VCaP (cell line): ENCODE measurements around the gene MYRFL.

Experiments used
- H3K27ac ChIP-seq: fragments of 450-650 bp; 2 replicates; pipeline ENCODE4 v1.5.1; 2017
- TF ChIP-seq, protein P1 (sequence below): fragments of 450-650 bp; conservative IDR thresholded peaks from 2 replicates; pipeline ENCODE4 v1.5.1; 2017; ENCODE audit warnings: mild to moderate bottlenecking, moderate library complexity

The MYRFL gene

DNA sequence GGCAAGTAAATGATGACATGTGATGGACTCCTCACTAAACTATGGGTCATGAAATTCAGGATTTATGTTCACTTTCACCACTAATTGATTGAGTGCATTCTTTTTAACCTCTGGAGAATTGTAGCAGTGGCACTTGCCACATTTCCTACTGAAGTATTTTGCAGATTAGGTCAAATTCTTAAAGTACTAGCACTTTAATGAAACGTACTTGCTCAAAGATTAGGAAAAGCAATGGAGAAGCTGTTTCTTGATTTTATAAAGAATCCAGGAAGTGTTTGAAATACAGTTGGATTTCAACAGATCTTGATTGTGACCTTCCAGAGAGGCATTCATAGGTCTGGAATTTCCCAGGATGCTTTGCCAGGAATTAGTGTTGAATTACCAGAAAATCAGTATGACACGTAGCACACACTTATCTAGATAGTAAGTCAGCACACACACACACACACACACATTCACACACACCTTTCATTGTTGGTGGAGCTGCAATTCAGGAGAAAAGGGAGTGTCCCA lies 162.6 kb downstream of the MYRFL start:
- TF ChIP-seq, protein P1, sequence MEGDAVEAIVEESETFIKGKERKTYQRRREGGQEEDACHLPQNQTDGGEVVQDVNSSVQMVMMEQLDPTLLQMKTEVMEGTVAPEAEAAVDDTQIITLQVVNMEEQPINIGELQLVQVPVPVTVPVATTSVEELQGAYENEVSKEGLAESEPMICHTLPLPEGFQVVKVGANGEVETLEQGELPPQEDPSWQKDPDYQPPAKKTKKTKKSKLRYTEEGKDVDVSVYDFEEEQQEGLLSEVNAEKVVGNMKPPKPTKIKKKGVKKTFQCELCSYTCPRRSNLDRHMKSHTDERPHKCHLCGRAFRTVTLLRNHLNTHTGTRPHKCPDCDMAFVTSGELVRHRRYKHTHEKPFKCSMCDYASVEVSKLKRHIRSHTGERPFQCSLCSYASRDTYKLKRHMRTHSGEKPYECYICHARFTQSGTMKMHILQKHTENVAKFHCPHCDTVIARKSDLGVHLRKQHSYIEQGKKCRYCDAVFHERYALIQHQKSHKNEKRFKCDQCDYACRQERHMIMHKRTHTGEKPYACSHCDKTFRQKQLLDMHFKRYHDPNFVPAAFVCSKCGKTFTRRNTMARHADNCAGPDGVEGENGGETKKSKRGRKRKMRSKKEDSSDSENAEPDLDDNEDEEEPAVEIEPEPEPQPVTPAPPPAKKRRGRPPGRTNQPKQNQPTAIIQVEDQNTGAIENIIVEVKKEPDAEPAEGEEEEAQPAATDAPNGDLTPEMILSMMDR = no peak
- H3K27ac ChIP-seq = no peak overlapping the region

DNA sequence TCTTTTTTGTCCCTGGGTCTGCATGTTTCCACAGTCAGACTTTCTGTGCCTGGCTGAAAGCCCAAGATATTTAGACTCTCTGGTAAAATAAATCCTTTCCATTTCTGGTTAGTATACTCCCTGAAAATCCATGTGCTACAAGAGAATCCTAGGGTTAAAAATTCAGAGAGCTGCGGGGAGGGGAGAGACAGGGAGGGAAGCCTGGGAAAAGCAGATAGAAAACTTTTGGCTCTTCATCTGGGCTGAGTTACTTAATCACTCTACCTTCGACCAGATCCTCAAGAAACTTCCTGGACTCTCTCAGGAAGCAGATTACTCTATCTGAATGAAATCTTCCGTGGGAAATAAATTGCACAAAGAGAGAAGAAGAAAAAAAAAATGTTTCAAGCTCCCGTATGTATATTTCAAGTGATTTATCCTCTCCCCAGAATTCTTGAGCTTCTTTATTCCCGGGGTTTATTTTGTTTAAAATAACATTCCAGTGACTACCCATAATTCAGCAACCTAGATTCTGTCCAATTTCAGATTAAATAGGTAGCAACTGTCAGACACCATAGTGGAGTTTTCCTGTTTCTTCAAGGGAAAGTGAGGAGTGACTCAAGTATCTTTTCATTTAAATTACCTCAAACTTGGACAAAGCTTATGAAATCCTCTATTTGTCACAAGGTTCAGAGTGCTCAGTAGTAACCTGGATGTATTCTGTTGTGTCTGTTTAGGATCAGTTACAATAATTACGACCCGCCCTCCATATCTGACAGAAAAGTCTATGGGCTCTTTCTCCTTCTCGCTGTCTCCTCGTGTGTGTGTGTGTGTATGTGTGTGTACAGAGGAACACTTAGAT lies 163.7 kb downstream of the MYRFL start:
- no peak overlapping the region for H3K27ac ChIP-seq
- TF ChIP-seq, protein P1 = no peak

DNA sequence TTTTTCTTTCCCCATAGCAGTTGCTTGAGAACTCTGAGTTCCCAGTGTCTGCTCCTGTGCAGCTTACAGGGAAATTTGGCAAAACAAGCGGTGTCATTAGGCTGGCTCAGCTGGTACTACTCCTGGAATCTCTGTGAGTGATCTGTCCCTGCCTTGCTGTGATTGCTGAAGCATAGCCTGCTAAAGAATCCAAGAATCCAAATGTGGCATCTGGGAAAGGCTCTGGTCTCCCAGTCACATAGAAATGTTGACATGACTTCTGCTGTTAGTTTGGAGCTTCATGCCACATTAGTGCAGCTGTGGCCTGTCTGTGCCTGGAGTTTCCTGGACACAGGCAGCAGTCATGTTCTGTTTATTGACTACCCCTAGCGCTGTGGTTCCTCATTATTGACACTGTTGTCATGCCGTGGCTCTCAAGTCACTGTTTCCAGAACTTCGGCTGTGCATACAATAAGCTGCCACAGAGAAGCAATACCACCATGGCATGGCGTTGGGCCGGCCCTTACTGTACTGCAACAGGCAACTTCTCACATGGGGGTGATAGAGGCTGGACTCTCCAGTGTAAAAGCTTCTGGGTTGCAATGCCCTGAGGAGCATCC lies 166.8 kb downstream of the MYRFL start:
- H3K27ac ChIP-seq = 0 out of 2 replicates have a peak overlapping the region, but pooled peaks have one; percentile 9
- TF ChIP-seq, protein P1 = no peak

DNA sequence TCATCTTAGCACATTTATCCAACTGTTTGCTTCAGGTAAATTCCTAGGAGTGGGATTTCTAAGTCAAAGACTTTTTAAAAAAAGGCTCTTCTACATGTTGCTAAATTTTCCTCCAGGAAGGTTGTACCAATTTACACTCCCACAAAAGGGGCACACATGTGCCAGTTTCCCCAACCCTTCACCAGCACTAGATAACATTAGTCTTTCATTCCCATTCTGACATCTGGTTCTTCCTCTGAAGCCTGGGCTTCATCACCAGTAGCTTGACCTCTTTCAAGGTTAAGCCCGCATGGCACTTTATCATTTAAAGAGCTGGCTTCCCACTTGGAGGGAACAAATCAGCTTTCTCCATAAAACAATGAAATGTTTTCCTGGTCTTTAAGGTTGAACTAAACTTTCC lies 168.4 kb downstream of the MYRFL start:
- H3K27ac ChIP-seq = no peak overlapping the region
- TF ChIP-seq, protein P1 = no peak

DNA sequence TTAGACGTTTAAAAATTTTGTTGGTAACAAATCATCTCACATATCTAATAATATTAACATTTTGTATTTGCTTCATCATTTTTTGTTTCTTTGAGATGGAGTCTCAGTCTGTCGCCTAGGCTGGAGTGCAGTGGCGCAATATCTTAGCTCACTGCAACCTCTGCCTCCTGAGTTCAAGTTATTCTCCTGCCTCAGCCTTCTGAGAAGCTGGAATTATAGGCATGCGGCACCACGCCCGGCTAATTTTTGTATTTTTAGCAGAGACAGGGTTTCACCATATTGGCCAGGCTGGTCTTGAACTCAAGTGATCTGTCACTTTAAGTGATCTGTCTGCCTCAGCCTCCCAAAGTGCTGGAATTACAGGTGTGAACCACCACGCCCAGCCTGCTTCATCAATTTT lies 169.1 kb downstream of the MYRFL start:
- H3K27ac ChIP-seq = peak overlapping the region; percentile 15; the same call in 1 of the 2 replicates

DNA sequence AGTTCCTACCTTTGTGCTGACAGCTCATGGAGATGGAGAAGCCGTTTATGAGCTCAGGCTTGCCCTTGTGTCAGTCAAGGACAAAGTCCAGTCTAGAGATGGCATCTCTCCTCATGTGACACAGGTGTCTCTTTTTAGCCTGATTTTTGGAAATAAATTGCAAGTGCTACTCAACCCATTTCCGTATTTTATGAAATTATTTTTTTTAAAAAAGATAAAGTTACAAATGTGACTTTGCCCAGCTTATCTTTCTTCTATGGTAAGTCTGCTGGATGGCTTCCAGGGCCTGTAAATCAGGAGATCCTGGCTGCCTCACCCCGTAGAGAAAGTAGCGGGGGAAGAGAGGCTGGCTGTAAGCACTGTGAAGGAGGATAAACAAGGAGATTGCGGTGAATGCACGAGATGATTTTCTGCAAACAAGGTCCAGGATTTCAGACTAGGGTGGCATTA lies 169.7 kb downstream of the MYRFL start:
- TF ChIP-seq, protein P1 = no peak
- peak overlapping the region; percentile 15 for H3K27ac ChIP-seq

DNA sequence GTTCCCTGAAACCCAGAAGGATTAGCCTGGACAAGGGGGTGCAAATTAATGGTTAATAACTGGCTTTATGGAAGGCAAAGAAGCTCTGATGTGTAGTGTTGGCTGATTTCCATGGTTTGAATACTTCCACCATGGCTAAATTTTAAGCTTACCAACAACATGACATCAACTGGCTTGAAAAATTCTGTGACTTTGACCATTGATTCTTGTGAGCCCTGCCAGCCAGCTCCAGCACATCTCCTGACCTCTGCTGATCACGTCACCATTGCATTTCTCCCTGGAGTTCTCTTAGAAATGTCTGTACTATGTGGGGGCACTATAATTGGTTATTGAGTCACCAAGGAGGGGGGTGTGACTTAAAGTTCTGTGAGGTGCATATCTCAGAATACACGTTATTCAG lies 171.2 kb downstream of the MYRFL start:
- TF ChIP-seq, protein P1 = no peak
- no peak overlapping the region for H3K27ac ChIP-seq
